SK-N-SH (cell line): Measurements from ENCODE around the gene SIL1.
"Not testable (repeated sequence)": the region's sequence is repeated elsewhere in the genome, so short reads cannot be mapped to it uniquely, and the experiment has no call there.

Source experiments
- NFIC ChIP-seq: IDR thresholded peaks from 2 replicates; pipeline ENCODE4 v1.4.0; 2012; ENCODE audit warnings: borderline replicate concordance
- NRF1 ChIP-seq: IDR thresholded peaks from 2 replicates; pipeline ENCODE4 v1.6.1; 2012; ENCODE audit warnings: low read depth, mild to moderate bottlenecking, low read length
- TAF1 ChIP-seq: IDR thresholded peaks from 2 replicates; pipeline ENCODE4 v1.6.1; 2012; ENCODE audit warnings: low read depth, mild to moderate bottlenecking, low read length, moderate library complexity, borderline replicate concordance
- TF ChIP-seq, protein P1 (sequence below): fragments of 200-600 bp; sonication (generic); IDR thresholded peaks from 2 replicates; pipeline ENCODE4 v1.6.1; 2017; ENCODE audit warnings: antibody characterized with exemption, mild to moderate bottlenecking, moderate library complexity

DNA sequence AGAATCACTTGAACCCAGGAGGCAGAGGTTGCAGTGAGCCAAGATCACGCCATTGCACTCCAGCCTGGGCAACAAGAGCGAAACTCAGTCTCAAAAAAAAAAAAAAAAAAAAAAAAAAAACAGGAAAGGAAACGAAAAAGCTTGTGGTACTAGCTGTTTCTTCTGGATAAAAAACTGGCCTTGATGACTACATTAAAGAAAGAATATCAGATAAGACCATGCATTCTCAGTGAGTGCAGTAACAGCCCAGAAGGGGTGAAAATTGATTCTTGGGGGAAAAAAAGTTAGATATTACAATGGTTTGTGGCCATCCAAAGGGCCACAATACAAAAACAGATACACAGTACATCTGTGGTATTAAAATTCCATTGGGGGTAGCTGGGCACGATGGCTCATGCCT lies 5.3 kb downstream of the SIL1 start:
- TF ChIP-seq, protein P1, sequence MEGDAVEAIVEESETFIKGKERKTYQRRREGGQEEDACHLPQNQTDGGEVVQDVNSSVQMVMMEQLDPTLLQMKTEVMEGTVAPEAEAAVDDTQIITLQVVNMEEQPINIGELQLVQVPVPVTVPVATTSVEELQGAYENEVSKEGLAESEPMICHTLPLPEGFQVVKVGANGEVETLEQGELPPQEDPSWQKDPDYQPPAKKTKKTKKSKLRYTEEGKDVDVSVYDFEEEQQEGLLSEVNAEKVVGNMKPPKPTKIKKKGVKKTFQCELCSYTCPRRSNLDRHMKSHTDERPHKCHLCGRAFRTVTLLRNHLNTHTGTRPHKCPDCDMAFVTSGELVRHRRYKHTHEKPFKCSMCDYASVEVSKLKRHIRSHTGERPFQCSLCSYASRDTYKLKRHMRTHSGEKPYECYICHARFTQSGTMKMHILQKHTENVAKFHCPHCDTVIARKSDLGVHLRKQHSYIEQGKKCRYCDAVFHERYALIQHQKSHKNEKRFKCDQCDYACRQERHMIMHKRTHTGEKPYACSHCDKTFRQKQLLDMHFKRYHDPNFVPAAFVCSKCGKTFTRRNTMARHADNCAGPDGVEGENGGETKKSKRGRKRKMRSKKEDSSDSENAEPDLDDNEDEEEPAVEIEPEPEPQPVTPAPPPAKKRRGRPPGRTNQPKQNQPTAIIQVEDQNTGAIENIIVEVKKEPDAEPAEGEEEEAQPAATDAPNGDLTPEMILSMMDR: not testable (repeated sequence)
- TF ChIP-seq NFIC, TAF1, NRF1: not testable (repeated sequence)
